ENCODE results near the gene IQCE. TPM values are rescaled to one million over a fixed set of nuclear protein-coding genes. Genes with fewer than 3 reads are reported as not detected.

Gene IQCE
- total and polyA plus RNA-seq, 10 of the 15 experiments (the other 5 are each of a cell fraction or from before 2014, with no cell fraction given) = 0.37 to 8.1 (median 3.7) TPM

- H4K20me1 ChIP-seq (ENCODE audit: control insufficient read depth, insufficient read depth) = no peaks in the 10 kb centered on the region
- ATAC-seq = no peak
- TF ChIP-seq ZNF384 (IDR thresholded peaks at IDR 0.05; ENCODE audit: borderline replicate concordance, low read depth, low read length) (no peak), CBFB (IDR thresholded peaks at IDR 0.05; ENCODE audit: low read depth) (no peak), BMI1 (IDR thresholded peaks at IDR 0.05; ENCODE audit: borderline replicate concordance) (no peak), IRF4 (IDR thresholded peaks at IDR 0.05; ENCODE audit: low read depth, low read length) (no peak), PAX8 (IDR thresholded peaks at IDR 0.05) (no peak), SREBF2 (IDR thresholded peaks at IDR 0.05; ENCODE audit: low read length) (no peak), USF1 (IDR thresholded peaks at IDR 0.05; ENCODE audit: borderline replicate concordance, extremely low read length, insufficient read depth, low read depth, low read length) (no peak), CHD1 (IDR thresholded peaks at IDR 0.05; ENCODE audit: low read depth, low read length) (no peak), STAT3 (IDR thresholded peaks at IDR 0.05; ENCODE audit: low read depth, low read length) (no peak), RB1 (IDR thresholded peaks at IDR 0.05; ENCODE audit: borderline replicate concordance) (no peak), SIX5 (IDR thresholded peaks at IDR 0.05; ENCODE audit: low read depth, low read length, severe bottlenecking) (no peak), MXI1 (IDR thresholded peaks at IDR 0.05; ENCODE audit: low read depth, low read length) (no peak), E4F1 (IDR thresholded peaks at IDR 0.05; ENCODE audit: borderline replicate concordance, partially characterized antibody) (no peak), MYC (IDR thresholded peaks at IDR 0.05; ENCODE audit: insufficient read depth, insufficient read length, insufficient replicate concordance, low read length, severe bottlenecking) (no peak), NFIC (IDR thresholded peaks at IDR 0.05; ENCODE audit: low read depth, low read length) (no peak), SKIL (IDR thresholded peaks at IDR 0.05; ENCODE audit: low read depth, poor library complexity, severe bottlenecking) (no peak), EGR1 (IDR thresholded peaks at IDR 0.05; ENCODE audit: borderline replicate concordance in 1 of 2, low read depth in 2 of 2, low read length in 2 of 2) (no peak)
- TF ChIP-seq, protein P1, sequence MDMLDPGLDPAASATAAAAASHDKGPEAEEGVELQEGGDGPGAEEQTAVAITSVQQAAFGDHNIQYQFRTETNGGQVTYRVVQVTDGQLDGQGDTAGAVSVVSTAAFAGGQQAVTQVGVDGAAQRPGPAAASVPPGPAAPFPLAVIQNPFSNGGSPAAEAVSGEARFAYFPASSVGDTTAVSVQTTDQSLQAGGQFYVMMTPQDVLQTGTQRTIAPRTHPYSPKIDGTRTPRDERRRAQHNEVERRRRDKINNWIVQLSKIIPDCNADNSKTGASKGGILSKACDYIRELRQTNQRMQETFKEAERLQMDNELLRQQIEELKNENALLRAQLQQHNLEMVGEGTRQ (IDR thresholded peaks at IDR 0.05; ENCODE audit: borderline replicate concordance, low read depth, low read length) = no peak
Measured at GRCh38 chr7:2553108-2553507, 5.7 kb upstream of the IQCE start.

More at GRCh38 chr7:2553108-2553507, 5.7 kb upstream of the IQCE start:
- in situ Hi-C loops (cut with MboI) (no loop called here), intact Hi-C loops (cut with micrococcal nuclease; ENCODE audit: unreplicated experiment) (no loop called here)
- FAIRE-seq (no peak), DNase-seq (ENCODE audit: low read depth, low spot score) (no peak)
- Histone ChIP-seq H3K4me2 (ENCODE audit: control insufficient read depth, insufficient read depth) (peak overlapping the region; percentile 13; the same call in 1 of the 2 replicates), H3K9ac (ENCODE audit: control insufficient read depth, insufficient read depth, low read length) (no peak overlapping the region), H3K27ac (ENCODE audit: control insufficient read depth, insufficient read depth) (no peak overlapping the region), H3K79me2 (ENCODE audit: control insufficient read depth, insufficient read depth, low read length) (peaks cover 18% of the 10 kb centered on the region), H2AFZ (ENCODE audit: control insufficient read depth, low read depth, low read length) (no peak overlapping the region), H3K4me3 (no peak overlapping the region), H3K27me3 (replicated peaks in 1 of 2; ENCODE audit: control insufficient read depth in 2 of 2, insufficient read depth in 2 of 2, low read length in 1 of 2) (no peaks in the 10 kb centered on the region), H3K9me3 (replicated peaks; ENCODE audit: control insufficient read depth, insufficient read depth, low read length) (no peaks in the 10 kb centered on the region), H3K36me3 (ENCODE audit: control insufficient read depth in 2 of 2, insufficient read depth in 2 of 2, low read length in 1 of 2) (no peaks in the 10 kb centered on the region; a peak in 2 of 4 replicates), H3K4me1 (ENCODE audit: control insufficient read depth, insufficient read depth, low read length) (peaks cover 7% of the 10 kb centered on the region)
- SMC1A ChIA-PET (ENCODE audit: uncharacterized antibody, unreplicated experiment) = interaction anchor here (0.9 to 1.2 kb wide), 2 partner anchors 25 to 45 kb away, joined by 3 read pairs; no protein-coding TSS in a partner anchor
- no TSS peak for BruUV-seq (replicated peaks)
- over 99% methylated on average over 10 of the region's 10 CpGs for WGBS (ENCODE audit: insufficient coverage, insufficient replicate concordance, low lambda C conversion rate, missing lambda C conversion rate)
- CTCF ChIA-PET = interaction anchor here (0.6 to 1.2 kb wide), 4 partner anchors 13 to 166 kb away, joined by 3 to 4 read pairs (median 4); no protein-coding TSS in a partner anchor
- POLR2A ChIA-PET = interaction anchor here (0.8 to 1.2 kb wide), 2 partner anchors 33 to 79 kb away, joined by 4 read pairs; no protein-coding TSS in a partner anchor
- RAD21 ChIA-PET (ENCODE audit: unreplicated experiment) = interaction anchor here (1.3 kb wide), 1 partner anchor 9 kb away, joined by 3 read pairs; no protein-coding TSS in a partner anchor
